Measurements from ENCODE around the gene TBC1D28. TPM values are rescaled to one million over a fixed set of nuclear protein-coding genes. Genes with fewer than 3 reads are reported as not detected.
"Not testable (repeated sequence)": the region's sequence is repeated elsewhere in the genome, so short reads cannot be mapped to it uniquely, and the experiment has no call there.

Gene TBC1D28
- under 0.01 TPM for total RNA-seq

- not testable (repeated sequence) for DNase-seq (ENCODE audit: low read depth in 2 of 3, low spot score in 2 of 3)
Measured at GRCh38 chr17:18644291-18644690, at the start of gene TBC1D28. TSS of gene TBC1D28 (minus strand) at chr17:18644391. CDS start at chr17:18641352, 3,039 bp downstream.

- not testable (repeated sequence) for DNase-seq (ENCODE audit: low read depth in 2 of 3, low spot score in 2 of 3)
Measured at GRCh38 chr17:18682668-18683067, 38.5 kb upstream of the TBC1D28 start.

- DNase-seq (ENCODE audit: low read depth in 2 of 3, low spot score in 2 of 3) = peak; percentile 35 to 94 (median 74)
Measured at GRCh38 chr17:18681767-18682571, 37.8 kb upstream of the TBC1D28 start, which contains the start of gene FOXO3B. TSS of gene FOXO3B (minus strand) at chr17:18682314. CDS start at chr17:18681651, 663 bp downstream.

- DNase-seq (ENCODE audit: low read depth in 2 of 3, low spot score in 2 of 3) = not testable (repeated sequence)
Measured at GRCh38 chr17:18677381-18677780, 33.2 kb upstream of the TBC1D28 start.

GRCh38 chr17:18676928-18677327 lies 32.7 kb upstream of the TBC1D28 start:
- not testable (repeated sequence) for DNase-seq (ENCODE audit: low read depth in 2 of 3, low spot score in 2 of 3)

- not testable (repeated sequence) for DNase-seq (ENCODE audit: low read depth in 2 of 3, low spot score in 2 of 3)
Measured at GRCh38 chr17:18672395-18673227, 28.4 kb upstream of the TBC1D28 start.

GRCh38 chr17:18668625-18669024 lies 24.4 kb upstream of the TBC1D28 start:
- not testable (repeated sequence) for DNase-seq (ENCODE audit: low read depth in 2 of 3, low spot score in 2 of 3)

- DNase-seq (ENCODE audit: low read depth in 2 of 3, low spot score in 2 of 3) = not testable (repeated sequence)
Measured at GRCh38 chr17:18667535-18667934, 23.3 kb upstream of the TBC1D28 start.

GRCh38 chr17:18666326-18666725 lies 22.1 kb upstream of the TBC1D28 start:
- not testable (repeated sequence) for DNase-seq (ENCODE audit: low read depth in 2 of 3, low spot score in 2 of 3)

GRCh38 chr17:18661924-18662624 lies 17.9 kb upstream of the TBC1D28 start:
- not testable (repeated sequence) for DNase-seq (ENCODE audit: low read depth in 2 of 3, low spot score in 2 of 3)

GRCh38 chr17:18650094-18650493 lies 5.9 kb upstream of the TBC1D28 start:
- not testable (repeated sequence) for DNase-seq (ENCODE audit: low read depth in 2 of 3, low spot score in 2 of 3)

GRCh38 chr17:18643124-18643523 lies 1.1 kb downstream of the TBC1D28 start:
- DNase-seq (ENCODE audit: low read depth in 2 of 3, low spot score in 2 of 3) = not testable (repeated sequence)

- peak in 1 of 3 donors; percentile 7 for DNase-seq (ENCODE audit: low read depth in 2 of 3, low spot score in 2 of 3)
Measured at GRCh38 chr17:18638357-18638756, 5.8 kb downstream of the TBC1D28 start.

- DNase-seq (ENCODE audit: low read depth in 2 of 3, low spot score in 2 of 3) = peak in 1 of 3 donors; percentile 35
Measured at GRCh38 chr17:18636237-18636636, 8.0 kb downstream of the TBC1D28 start.

- DNase-seq (ENCODE audit: low read depth in 2 of 3, low spot score in 2 of 3) = not testable (repeated sequence)
Measured at GRCh38 chr17:18635773-18636172, 8.4 kb downstream of the TBC1D28 start.

- not testable (repeated sequence) for DNase-seq (ENCODE audit: low read depth in 2 of 3, low spot score in 2 of 3)
Measured at GRCh38 chr17:18634550-18635263, 9.5 kb downstream of the TBC1D28 start.

- DNase-seq (ENCODE audit: low read depth in 2 of 3, low spot score in 2 of 3) = no peak
Measured at GRCh38 chr17:18626152-18626870, 17.9 kb downstream of the TBC1D28 start.

GRCh38 chr17:18625509-18626104 lies 18.6 kb downstream of the TBC1D28 start:
- peak; percentile 91 to 94 (median 91) for DNase-seq (ENCODE audit: low read depth in 2 of 3, low spot score in 2 of 3)

Data from hematopoietic multipotent progenitor cell (in vitro differentiated cells).